NCI-H510A (cell line): ENCODE data around the gene NEGR1.

ENCODE experiments used
- DNase-seq: peaks from one replicate; lab custom pipeline; 2025; lab: John Stamatoyannopoulos, UW

The NEGR1 gene

DNA sequence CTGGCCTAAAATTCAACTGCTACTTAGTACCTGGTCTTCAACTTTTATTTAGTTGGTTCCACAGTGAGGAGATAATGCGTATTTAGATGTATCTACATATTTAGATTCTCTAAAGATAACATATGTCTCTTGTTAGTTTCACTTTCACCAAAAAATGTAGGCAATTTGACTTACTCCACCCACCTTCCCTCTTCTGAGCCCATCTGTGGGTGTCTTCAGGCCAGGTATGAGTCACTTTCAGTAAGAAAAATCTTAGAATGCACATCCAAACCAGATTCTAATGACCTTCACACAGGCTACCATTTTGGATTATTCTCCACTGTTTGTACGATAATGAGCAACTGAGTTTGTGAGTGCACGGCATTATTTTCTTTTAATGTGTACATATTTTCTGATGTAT is 501.7 kb downstream of the NEGR1 start:
- DNase-seq = no peak

DNA sequence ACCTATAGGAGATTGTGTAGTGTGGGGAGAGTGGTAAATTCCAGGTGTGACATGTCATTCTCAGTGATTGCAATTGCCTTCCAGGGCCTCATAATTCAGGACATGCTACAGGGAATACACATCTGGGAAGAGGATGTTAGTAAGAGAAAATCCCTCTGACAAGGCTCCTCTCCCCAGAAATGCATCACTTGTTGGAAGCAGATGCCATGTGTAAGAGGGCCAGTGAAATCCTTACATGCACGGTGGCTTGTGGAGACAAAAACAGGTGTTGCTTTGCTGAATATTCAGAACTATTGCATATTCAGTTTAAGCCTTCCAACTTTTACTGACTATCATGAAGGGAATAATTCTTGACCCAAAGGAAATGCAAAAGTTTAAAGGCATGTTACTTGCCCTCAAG is 503.4 kb downstream of the NEGR1 start:
- no peak for DNase-seq

DNA sequence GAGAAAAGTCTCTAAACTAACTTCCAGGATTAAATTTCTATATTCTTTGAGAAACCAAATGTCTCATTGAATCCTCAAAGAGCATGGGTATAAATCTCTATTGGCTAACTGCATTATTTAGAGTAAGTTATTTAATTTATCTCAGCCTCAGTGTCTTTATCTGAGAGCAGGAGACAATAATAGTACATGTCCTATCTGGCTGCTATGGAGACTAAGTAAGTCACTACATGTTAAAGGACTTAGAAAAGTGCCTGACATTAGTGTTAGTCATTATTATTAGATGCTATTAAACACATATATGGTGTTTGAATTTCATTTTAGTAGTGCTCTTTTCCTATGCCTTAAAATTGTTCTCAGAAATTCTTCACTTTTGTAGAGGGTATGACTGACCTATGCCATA is 505.2 kb downstream of the NEGR1 start:
- no peak for DNase-seq

DNA sequence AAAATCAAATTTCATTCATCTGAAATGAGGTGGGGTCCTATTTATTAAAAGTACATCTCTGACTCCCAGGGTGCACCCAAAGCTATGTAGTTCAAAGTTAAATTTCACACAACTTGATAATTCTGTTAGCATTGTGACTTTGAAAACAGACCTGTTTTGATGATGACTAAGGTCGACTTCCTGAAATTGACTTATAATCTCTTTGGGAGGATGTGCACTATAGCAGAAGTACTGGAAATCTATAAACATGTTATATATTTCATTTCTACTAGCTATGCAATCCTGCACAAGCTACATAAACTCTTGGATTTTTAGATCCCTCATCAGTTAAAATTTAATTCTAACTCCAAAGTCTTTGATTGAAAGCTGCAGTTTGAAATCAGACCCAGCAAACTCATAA is 507.6 kb downstream of the NEGR1 start:
- DNase-seq = no peak

DNA sequence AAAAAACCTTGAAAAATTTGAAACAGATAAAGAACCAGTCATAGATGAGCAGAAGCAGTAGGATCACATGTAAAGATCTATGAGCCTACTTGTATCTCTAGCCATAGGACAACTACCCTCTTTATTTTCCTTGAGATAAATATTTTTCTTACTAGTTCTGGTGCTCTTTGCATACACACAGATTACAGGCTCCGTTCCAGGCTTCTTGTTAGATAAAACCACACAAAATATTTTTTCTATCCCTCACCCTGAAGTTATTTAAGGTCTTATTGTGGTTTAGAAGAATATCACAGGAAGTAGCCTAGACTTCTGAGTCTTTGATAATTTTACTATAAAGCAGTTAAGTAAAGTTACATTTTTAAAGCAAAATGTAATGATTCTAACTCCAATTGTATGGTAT is 512.2 kb downstream of the NEGR1 start:
- DNase-seq = no peak

DNA sequence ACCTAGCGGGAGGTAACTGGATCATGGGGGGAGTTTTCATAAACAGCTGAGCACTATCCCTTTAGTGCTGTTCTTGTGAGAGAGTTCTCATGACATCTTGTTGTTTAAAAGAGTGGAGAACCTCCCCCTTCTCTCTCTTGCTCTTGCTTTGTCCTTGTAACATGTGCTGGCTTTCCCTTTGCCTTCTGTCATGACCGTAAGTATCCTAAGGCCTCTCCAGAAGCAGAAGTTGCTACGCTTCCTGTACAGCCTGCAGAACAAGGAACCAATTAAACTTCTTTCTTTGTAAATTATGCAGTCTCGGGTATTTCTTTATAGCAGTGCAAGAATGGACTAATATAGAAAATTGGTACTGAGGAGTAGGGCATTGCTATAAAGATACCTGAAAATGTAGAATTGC is 515.6 kb downstream of the NEGR1 start:
- no peak for DNase-seq

DNA sequence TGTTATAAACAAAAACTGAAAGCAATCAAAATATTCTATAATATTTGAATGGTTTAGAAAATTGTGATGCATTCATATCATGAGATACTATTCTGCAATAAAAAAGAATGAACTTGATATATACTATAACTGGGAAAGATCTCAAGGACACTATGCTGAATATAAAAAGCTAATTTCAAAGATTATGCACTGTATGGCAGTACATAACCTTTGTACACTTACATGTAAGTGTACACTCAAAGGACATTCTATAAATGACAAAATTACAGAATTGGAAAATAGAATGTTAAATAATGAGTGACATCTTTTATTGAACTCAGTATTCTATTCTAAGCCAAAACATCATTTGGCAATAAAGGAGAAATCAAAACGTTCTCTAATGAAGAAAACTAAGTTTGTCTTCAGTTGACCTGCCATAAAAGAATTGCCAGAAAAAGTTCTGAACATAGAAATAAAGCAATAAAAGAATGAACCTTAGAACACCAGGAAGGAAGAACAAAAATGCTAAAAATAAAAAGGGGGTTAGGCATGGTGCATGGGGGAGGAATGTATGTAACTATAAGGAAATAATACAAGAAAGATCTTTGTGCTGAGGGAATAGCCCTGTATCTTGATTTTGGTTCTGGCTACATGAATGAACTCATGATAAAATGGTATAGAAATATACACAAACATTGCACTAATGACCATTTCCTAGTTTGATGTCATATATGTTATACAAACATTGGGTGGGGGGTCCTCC is 519.7 kb downstream of the NEGR1 start:
- DNase-seq = no peak

DNA sequence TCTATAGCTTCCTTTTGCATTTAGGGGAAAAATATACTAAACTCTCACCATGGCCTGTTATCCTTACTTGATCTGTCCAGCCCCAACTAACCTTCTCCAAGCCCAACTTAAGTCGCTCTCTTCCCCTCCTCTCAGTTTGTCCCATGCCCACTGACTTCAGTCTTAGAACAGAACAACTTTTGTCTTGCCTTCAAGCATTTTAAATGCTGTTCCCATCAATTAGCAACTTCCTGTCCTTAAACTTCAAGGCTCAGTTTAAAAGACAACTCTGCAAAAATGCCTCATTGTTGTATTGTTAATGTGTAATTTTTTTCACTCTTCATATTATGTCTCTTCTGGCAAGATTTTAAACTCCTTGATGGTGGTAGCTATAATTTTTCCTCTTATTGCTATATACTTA is 526.9 kb downstream of the NEGR1 start:
- DNase-seq = no peak

DNA sequence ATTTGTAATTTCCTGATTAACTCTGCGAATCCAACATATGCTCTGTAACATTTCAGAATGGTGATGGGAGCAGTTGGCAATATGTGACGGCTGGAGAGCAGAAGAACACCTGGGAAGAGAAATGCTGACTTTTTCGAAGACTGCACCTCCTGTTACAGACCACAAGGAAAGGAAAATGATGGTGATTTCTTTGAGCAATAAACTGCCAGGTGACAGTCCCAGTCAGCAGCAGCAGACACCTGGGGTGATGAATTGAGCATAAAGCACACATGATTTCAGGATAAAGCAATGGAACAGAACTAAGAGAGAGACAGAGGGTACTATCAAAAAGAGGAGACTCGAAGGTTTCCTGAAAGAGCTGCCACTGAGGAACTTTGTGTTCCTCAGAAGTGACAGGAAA is 528.6 kb downstream of the NEGR1 start:
- DNase-seq = no peak

DNA sequence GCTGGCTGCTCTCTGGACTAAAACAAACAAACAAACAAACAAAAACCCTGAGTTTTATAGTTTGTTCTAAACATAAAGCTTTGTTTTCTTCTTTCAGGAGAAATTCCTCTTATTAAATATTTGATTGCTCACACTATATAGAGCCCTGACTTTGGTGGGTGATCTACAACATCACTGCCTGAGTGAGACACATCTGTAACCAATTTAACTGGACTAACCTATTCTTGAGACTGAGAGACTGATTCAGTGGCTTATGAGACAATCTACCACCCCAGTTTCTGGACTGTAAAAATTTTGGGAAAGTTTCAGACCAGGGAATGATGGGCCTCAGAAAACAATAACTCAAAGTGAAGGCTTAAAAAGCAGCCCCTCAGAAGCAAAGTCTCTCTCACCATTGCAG is 537.0 kb downstream of the NEGR1 start:
- DNase-seq = no peak

DNA sequence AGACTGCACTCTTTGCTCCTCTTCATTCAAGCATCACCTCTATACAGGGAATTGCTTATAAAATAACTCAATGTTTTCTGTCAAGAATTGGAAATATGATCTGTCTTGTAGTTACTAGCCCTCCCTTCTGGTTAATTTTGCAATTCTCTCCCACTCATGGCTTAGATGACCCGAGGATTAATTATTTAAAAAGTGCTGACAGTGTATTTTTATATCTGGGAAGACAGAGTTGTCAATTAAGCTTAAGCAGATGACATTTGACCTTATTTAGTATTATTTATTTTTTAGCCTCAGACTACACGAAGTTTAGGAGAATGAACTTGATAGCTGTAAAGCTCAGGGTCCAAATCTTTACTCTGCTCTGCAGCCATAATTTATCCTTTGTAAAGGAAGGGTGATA is 538.5 kb downstream of the NEGR1 start:
- no peak for DNase-seq

DNA sequence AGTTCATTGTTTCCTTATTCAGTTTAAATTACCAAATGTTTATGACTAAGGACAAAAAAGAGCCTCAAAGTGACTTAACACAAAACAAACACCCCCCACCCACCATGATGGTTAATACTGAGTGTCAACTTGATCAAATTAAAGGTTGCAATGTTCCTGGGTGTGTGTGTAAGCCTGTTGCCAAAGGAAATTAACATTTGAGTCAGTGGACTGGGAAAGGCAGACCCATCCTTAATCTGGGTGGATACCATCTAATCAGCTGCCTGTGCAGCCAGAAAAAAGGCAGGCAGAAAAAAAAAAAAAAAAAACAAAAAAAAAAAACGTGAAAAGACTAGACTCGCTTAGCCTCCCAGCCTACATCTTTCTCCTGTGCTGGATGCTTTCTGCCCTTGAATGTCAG is 543.4 kb downstream of the NEGR1 start:
- no peak for DNase-seq

DNA sequence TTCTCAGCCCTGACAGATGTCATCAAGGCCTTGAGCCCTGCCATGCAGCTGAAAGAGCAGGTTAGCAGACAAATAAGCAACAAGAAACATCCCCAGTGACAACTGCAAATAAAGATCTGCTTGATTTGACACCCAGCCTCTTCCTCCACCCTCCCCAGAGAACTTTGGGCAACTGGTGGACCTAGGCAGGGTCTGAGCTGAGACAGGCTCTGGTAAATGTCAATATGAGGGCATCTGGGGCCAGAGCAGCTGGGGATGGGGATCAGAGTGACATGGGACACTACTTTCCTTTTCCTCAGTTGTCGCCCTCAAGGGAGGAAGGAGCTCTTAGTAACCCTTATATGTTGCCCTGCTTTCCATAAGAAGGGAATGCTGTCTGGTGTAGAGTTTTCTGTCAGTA is 544.1 kb downstream of the NEGR1 start:
- no peak for DNase-seq

DNA sequence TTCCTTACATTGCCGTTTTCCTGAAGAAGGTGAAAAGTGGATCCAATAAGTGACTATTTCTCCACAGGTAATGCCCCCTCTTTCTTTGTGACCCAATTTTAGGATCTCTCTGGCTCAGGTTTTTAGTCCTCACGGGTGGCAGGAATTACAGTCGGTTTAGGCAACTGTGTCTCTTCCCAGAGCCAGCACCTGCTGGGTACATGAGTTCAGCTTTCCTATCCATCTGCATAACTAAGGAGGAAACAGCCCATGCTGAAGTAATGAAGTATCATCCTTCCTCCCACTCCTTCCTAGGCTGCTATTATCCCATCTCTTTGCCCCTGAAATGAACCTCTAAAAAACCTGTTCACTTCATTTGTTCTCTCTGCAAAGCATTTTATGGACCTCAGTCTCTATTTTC is 544.6 kb downstream of the NEGR1 start:
- DNase-seq = no peak

DNA sequence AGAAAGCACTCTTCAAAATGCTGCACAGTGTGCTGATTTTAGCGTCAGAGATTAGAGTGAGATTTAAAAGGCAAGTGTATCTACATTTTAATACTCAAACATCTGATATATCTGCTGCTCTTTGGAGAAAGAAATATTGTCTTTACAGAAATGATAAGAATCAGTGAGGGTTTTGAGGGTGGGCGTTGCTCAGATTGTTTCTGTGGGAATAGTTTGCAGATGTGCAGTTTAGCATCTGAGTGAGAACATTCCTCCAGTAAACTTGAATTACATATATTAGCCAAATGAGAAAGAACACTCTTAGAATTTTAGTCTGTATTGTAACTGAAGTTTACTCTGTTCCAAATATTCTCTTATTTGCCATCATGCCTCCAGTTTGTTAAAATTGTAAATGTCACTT is 549.2 kb downstream of the NEGR1 start:
- DNase-seq = no peak

DNA sequence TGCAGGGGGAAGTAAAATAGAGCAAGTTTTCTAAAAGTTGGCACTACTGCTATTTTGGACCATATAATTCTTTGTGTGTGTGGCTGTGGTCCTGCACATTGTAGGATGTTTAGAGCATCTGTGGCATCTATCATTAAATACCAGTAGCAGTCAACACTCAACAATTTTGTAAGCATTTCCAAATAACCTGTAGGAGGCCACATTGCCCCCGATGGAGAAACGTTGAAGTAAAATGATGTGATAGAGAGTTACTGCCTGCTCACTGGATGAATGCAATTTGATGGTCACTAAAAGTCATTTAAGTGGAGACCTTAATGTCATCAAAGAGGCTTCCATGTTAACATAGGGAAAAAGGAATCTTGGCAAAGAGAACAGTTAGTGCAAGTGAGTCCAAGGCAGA is 560.8 kb downstream of the NEGR1 start:
- DNase-seq = no peak

DNA sequence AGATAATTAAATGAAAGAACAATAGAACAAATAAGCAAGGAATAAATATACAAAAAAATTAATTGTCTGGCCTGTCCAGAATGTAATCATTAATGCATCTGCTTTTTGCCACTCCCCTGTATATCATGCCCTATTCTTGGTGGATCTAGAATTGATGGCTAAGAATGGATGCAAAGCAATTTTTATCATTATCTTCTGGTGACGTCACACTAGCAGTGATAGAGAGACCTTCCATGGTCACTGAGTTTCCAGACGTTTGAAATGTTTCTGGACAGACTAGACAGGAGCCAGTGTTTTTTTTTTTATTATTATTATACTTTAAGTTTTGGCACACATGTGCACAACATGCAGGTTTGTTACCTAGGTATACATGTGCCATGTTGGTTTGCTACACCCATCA is 563.0 kb downstream of the NEGR1 start:
- no peak for DNase-seq

DNA sequence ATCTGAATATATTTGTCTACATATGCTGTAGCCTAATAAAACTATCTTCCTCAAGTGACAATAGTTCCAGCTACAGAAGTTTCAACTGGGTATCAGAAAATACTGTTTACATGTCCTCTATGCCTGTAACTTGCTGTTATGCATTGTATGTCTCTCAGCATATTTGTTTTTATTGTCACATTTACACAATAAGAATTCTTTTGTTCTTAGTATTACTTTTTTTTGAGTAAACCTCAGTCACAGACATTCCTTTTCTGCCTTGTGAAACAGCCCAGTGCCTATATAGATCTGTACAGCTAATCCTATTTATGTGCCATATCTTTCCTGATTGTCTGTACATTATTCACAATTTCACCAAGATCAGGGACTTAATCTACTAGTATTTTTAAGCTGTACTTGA is 565.2 kb downstream of the NEGR1 start:
- DNase-seq = no peak

DNA sequence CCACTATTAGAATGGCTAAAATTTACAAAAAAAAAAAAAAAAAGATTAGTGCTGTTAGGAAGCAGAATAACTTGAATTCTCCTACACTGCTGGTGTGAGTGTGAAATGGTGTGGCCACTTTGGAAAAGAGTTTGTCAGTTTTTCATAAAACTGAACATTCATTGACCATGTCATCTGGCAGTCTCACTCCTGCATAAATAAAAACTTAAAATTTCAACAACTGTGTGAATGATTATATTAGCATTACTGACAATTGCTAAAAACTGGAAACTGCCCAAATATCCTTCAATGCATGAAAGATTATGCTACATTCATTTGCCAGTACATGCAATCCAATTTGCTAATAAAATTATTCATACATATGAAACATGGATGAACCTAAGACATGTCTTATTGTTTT is 570.9 kb downstream of the NEGR1 start:
- no peak for DNase-seq

DNA sequence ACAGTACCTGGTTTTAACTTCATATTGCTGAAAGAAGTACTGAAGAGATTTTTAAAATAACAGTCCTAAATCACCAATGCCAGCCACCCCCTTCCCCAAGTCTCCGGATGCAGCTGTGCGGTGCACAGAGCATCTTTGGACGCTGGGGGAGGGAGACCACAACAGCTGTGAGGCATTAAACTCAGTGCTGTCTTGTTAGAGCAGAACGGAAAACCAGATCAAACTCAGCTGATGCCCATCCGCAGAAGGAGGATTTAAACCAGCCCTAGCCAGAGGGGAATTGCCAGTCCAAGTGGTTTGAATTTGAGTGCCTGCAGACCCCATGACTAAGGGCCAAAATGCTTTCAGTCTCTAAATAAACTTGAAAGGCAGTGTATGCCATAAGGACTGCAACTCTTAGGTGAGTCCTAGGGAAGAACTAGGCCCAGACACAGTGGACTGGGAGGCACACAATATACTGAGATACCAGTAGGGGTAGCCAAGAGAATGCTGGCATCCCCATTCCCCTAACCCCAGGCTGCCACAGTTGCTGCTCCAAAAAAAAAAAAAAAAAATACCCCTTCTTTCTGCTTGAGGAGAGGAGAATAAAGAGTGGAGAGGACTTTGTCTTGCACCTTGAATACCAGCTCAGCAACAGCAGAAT is 576.2 kb downstream of the NEGR1 start:
- DNase-seq = no peak

DNA sequence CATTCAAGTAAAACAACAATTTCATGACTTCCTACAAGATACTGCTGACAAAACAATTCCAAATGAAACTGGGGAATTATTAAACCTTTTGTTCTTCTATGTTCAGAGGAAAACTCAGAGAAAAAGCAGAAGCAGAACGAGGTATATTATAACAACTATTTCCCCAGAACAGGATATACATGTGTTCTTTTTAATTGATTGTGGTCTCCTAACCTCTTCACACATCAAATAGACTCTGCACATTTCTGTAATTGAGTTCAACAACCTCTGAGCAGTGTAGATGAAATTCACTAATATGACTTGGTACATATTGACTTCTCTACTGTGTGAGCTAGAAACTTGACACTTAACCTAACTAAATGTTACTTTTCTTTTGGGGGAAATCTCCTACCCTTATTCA is 584.2 kb downstream of the NEGR1 start:
- DNase-seq = no peak

DNA sequence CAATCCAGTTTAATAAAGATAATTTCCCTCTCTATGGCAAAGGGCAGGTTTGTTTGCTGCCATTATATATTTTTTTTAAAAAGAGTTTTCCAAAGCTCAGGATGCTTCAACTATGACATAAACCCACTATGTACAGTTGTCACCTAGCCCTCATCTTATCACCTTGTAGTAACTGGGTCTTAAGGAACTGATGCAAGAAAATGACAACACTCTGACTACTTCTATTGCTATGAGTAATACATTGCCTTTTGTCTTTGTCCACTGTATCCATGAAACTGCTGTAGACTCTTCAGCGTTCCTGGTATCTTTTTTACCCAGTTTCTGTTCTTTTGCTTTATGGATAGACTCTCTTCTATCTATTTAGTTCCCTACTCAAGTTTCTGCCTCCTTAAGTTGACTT is 586.5 kb downstream of the NEGR1 start:
- no peak for DNase-seq

DNA sequence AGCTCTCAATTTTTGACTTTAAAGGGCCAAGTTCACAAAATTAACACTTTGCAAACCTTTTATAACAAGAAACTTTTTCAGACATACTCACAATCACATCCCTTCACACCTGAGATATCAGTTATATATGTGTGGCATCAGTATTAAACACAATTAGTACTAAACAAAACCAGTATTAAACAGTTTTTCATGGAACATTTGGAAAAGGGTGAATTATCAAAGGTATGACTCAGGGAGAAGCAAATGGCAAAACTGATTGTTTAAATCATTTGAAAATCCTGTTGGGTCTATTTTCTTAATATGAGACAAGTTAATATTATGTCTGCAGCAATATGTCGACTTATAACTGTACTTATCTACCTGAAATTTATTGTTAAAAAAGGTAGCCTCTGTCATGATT is 587.3 kb downstream of the NEGR1 start:
- DNase-seq = no peak

DNA sequence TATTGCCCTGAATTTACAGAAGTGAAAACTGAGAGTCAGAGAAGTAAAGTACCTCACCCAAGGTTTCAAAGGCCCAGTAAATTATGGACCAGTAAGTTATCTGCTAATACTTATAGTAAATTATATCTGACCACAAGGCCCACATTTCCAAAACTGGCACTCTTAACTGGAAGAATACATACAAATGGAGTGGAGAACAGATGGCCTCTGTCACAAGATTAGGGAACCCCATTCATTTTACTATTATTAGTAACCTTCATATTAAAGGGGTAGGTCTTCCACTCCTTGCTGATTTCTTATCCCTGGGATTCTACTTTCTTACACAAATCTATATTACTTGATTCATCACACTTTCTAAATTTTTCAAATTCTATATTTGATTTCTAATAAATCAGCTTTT is 588.8 kb downstream of the NEGR1 start:
- no peak for DNase-seq
